GM23338 (cell line): ENCODE measurements around the gene CYB5R4. TPM values are rescaled to one million over a fixed set of nuclear protein-coding genes. Genes with fewer than 3 reads are reported as not detected.

ENCODE experiments used
- ATAC-seq: fragments of 200-7000 bp; cut with Tn5 transposase; 3 replicates; pipeline ENCODE4 v1.9.1; 2020
- DNase-seq: peaks from one replicate; pipeline ENCODE4 v3.0.0-alpha.2; 2015; ENCODE audit warnings: low spot score
- H2AFZ ChIP-seq: fragments of 200-600 bp; sonication (generic); 2 replicates; pipeline ENCODE4 v1.8.0; 2016; ENCODE audit warnings: antibody characterized with exemption, mild to moderate bottlenecking, moderate library complexity
- H3F3A ChIP-seq: fragments of 200-600 bp; sonication (generic); replicated peaks from 2 replicates; pipeline ENCODE4 v1.8.0; 2017; ENCODE audit warnings: antibody characterized with exemption, mixed run types, low read depth
- H3K27ac ChIP-seq: fragments of 200-600 bp; sonication (generic); 2 replicates; pipeline ENCODE4 v1.6.1; 2016; ENCODE audit warnings: low read depth
- H3K27me3 ChIP-seq: fragments of 200-600 bp; sonication (generic); 2 replicates; pipeline ENCODE4 v1.8.0; 2016; ENCODE audit warnings: mild to moderate bottlenecking, mixed run types, moderate library complexity; ENCODE audit not compliant: insufficient read depth
- H3K36me3 ChIP-seq: fragments of 200-600 bp; sonication (generic); 2 replicates; pipeline ENCODE4 v1.8.0; 2016; ENCODE audit warnings: mild to moderate bottlenecking; ENCODE audit not compliant: insufficient read depth
- H3K4me1 ChIP-seq: fragments of 200-600 bp; sonication (generic); 2 replicates; pipeline ENCODE4 v1.8.0; 2016; ENCODE audit warnings: mild to moderate bottlenecking, moderate library complexity; ENCODE audit not compliant: insufficient read depth
- H3K4me2 ChIP-seq: fragments of 200-600 bp; sonication (generic); 2 replicates; pipeline ENCODE4 v1.7.1; 2017; ENCODE audit warnings: mixed run types
- H3K4me3 ChIP-seq: fragments of 200-600 bp; sonication (generic); 2 replicates; pipeline ENCODE4 v1.6.1; 2016; ENCODE audit warnings: mixed run types
- H3K79me2 ChIP-seq: fragments of 200-600 bp; sonication (generic); replicated peaks from 2 replicates; pipeline ENCODE4 v1.8.0; 2017; ENCODE audit warnings: mild to moderate bottlenecking; ENCODE audit not compliant: insufficient read depth
- H3K9me2 ChIP-seq: fragments of 200-600 bp; sonication (generic); 2 replicates; pipeline ENCODE4 v1.8.0; 2017; ENCODE audit not compliant: insufficient read depth
- H4K20me1 ChIP-seq: fragments of 200-600 bp; sonication (generic); replicated peaks from 2 replicates; pipeline ENCODE4 v1.8.0; 2017; ENCODE audit warnings: mild to moderate bottlenecking; ENCODE audit not compliant: insufficient read depth
- H3K27ac Mint-ChIP-seq: 2 replicates; pipeline ENCODE4 v1.8.0; 2020; ENCODE audit warnings: inconsistent platforms, mild to moderate bottlenecking, moderate library complexity, mixed read lengths
- H3K27me3 Mint-ChIP-seq: 3 replicates; pipeline ENCODE4 v1.8.0; 2022; ENCODE audit warnings: low read depth, mild to moderate bottlenecking, moderate library complexity, mixed read lengths, inconsistent platforms; ENCODE audit not compliant: insufficient read depth, poor library complexity
- H3K36me3 Mint-ChIP-seq: 3 replicates; pipeline ENCODE4 v1.8.0; 2021; ENCODE audit warnings: low read depth, mild to moderate bottlenecking, inconsistent platforms, moderate library complexity, mixed read lengths
- H3K4me1 Mint-ChIP-seq: 3 replicates; pipeline ENCODE4 v1.8.0; 2020; ENCODE audit warnings: mild to moderate bottlenecking, inconsistent platforms, mixed read lengths
- H3K4me3 Mint-ChIP-seq: 3 replicates; pipeline ENCODE4 v1.8.0; 2021; ENCODE audit warnings: moderate library complexity, mild to moderate bottlenecking, inconsistent platforms, mixed read lengths
- H3K9me3 Mint-ChIP-seq: 3 replicates; pipeline ENCODE4 v1.8.0; 2020; ENCODE audit warnings: moderate library complexity, mild to moderate bottlenecking, inconsistent platforms, mixed read lengths
- CREB1 ChIP-seq: fragments of 250-450 bp; sonication (Bioruptor Pico); IDR thresholded peaks from 2 replicates; pipeline ENCODE4 v1.5.0; 2020; ENCODE audit warnings: low read depth, mild to moderate bottlenecking, moderate library complexity
- CTCF ChIP-seq, 2 experiments: fragments of 200-600 bp in 1 of 2; sonication (generic) in 1 of 2; conservative IDR thresholded peaks; 2 replicates each; pipeline versions ENCODE4 v1.5.1 to v1.6.1; 2016 to 2017; ENCODE audit warnings: antibody characterized with exemption in 2 of 2, low read depth in 2 of 2, mild to moderate bottlenecking in 2 of 2, moderate library complexity in 1 of 2
- JUNB ChIP-seq: IDR thresholded peaks from one replicate; pipeline ENCODE4 v1.6.1; 2016; ENCODE audit warnings: antibody characterized with exemption; ENCODE audit not compliant: unreplicated experiment
- POLR2AphosphoS5 ChIP-seq: IDR thresholded peaks from 2 replicates; pipeline ENCODE4 v1.6.1; 2016; ENCODE audit warnings: antibody characterized with exemption, low read depth
- STAT1 ChIP-seq: IDR thresholded peaks from one replicate; pipeline ENCODE4 v1.6.1; 2016; ENCODE audit warnings: antibody characterized with exemption; ENCODE audit not compliant: unreplicated experiment
- ZNF331 ChIP-seq: fragments of 250-450 bp; sonication (Bioruptor Pico); IDR thresholded peaks from 2 replicates; pipeline ENCODE4 v1.5.0; 2020; ENCODE audit warnings: low read depth, mild to moderate bottlenecking, moderate library complexity
- polyA plus RNA-seq: library from polyadenylated mRNA; unstranded; fragments of >200 nt; fragmentation: Nextera tagmentation; extraction: Ambion mirVana; gene quantifications from 2 replicates; pipeline ENCODE4 v1.2.1, GENCODE V29; 2016
- total RNA-seq: library from RNA; depleted of rRNA; stranded (reverse); fragments of >200 nt; shearing (Covaris generic); gene quantifications from 2 replicates; pipeline ENCODE4 v1.2.3, GENCODE V29; 2014; rRNA removed

CYB5R4 gene
- total and polyA plus RNA-seq, 2 experiments from 2014 or later = 8.9 to 17.2 TPM

- H3K4me1 ChIP-seq = peaks cover 13% of the 10 kb centered on the region
- no peak overlapping the region for H3K4me2 ChIP-seq
- no peak for ATAC-seq
- H4K20me1 ChIP-seq = no peaks in the 10 kb centered on the region
- H3F3A ChIP-seq = no peaks in the 10 kb centered on the region
- Mint-ChIP-seq H3K27me3 (no peaks in the 10 kb centered on the region), H3K9me3 (no peaks in the 10 kb centered on the region), H3K27ac (no peak overlapping the region), H3K36me3 (no peaks in the 10 kb centered on the region), H3K4me3 (no peak overlapping the region), H3K4me1 (peaks cover 7% of the 10 kb centered on the region)
- no peak for TF ChIP-seq ZNF331
- no peaks in the 10 kb centered on the region for H3K79me2 ChIP-seq
- no peaks in the 10 kb centered on the region for H3K27me3 ChIP-seq
- DNase-seq = no peak
- H3K36me3 ChIP-seq = no peaks in the 10 kb centered on the region
- no peak overlapping the region for H3K4me3 ChIP-seq
- peak overlapping the region; percentile 39 for H2AFZ ChIP-seq
- no peak overlapping the region for H3K27ac ChIP-seq
- no peaks in the 10 kb centered on the region for H3K9me2 ChIP-seq
Measured at GRCh38 chr6:84013354-84013753, 153.9 kb downstream of the CYB5R4 start.

DNA sequence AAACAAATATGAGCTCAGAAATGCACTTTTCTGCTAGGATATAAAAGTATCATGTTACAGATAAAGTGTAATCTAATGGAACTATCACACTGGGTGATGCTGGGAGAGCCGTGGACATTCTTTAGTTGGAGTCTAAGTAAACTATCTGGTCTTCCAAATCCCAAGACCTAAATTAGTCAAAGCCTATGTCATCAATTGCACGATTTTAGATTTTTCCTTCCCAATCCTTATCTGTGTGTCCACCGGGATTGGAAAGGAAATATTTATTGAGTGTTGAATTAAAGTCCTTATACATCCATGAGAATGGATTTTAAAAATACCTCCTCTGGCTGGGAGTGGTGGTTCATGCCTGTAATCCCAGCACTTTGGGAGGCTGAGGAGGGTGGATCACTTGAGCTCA is 154.4 kb downstream of the CYB5R4 start:
- peaks cover 12% of the 10 kb centered on the region for H3K4me1 Mint-ChIP-seq
- no peak overlapping the region for H3K27ac ChIP-seq

GRCh38 chr6:84016029-84016428 is 156.5 kb downstream of the CYB5R4 start:
- H3K79me2 ChIP-seq = no peaks in the 10 kb centered on the region
- peaks cover 13% of the 10 kb centered on the region for H3K4me1 Mint-ChIP-seq
- no peak overlapping the region for H3K27ac Mint-ChIP-seq
- DNase-seq = no peak
- no peak for ATAC-seq
- H4K20me1 ChIP-seq = no peaks in the 10 kb centered on the region
- H3K9me2 ChIP-seq = no peaks in the 10 kb centered on the region
- peaks cover 28% of the 10 kb centered on the region for H3K4me1 ChIP-seq
- no peaks in the 10 kb centered on the region; the same call in 1 of the 3 replicates for H3K9me3 Mint-ChIP-seq
- no peak overlapping the region for H3K27ac ChIP-seq
- H3K27me3 Mint-ChIP-seq = no peaks in the 10 kb centered on the region
- no peaks in the 10 kb centered on the region for H3F3A ChIP-seq
- H3K4me2 ChIP-seq = no peak overlapping the region
- H3K4me3 ChIP-seq = no peak overlapping the region
- no peak overlapping the region for H2AFZ ChIP-seq
- H3K36me3 ChIP-seq = no peaks in the 10 kb centered on the region
- H3K27me3 ChIP-seq = no peaks in the 10 kb centered on the region
- H3K4me3 Mint-ChIP-seq = no peak overlapping the region
- TF ChIP-seq POLR2AphosphoS5 = no peak
- H3K36me3 Mint-ChIP-seq = no peaks in the 10 kb centered on the region

More for the DNA sequence above, 154.4 kb downstream of the CYB5R4 start:
- no peaks in the 10 kb centered on the region for H3K36me3 ChIP-seq
- no peak for DNase-seq
- no peaks in the 10 kb centered on the region for H3K27me3 Mint-ChIP-seq
- TF ChIP-seq JUNB = no peak
- no peak for TF ChIP-seq STAT1
- TF ChIP-seq CTCF (conservative IDR thresholded peaks at IDR 0.05; ENCODE audit: low read depth in 2 of 2) = no peak
- no peak for TF ChIP-seq CREB1 (CRISPR knock-in tag)
- no peak overlapping the region for H3K4me2 ChIP-seq
- no peaks in the 10 kb centered on the region for H3K9me2 ChIP-seq
- H3K27me3 ChIP-seq = no peaks in the 10 kb centered on the region
- no peak overlapping the region for H3K4me3 ChIP-seq
- no peak for ATAC-seq
- no peaks in the 10 kb centered on the region for H3F3A ChIP-seq
- H3K4me3 Mint-ChIP-seq = no peak overlapping the region
- no peaks in the 10 kb centered on the region for H4K20me1 ChIP-seq
- H3K9me3 Mint-ChIP-seq = no peaks in the 10 kb centered on the region
- H3K36me3 Mint-ChIP-seq = no peaks in the 10 kb centered on the region
- H3K27ac Mint-ChIP-seq = no peak overlapping the region
- H3K79me2 ChIP-seq = no peaks in the 10 kb centered on the region
- H3K4me1 ChIP-seq = peaks cover 19% of the 10 kb centered on the region
- no peak overlapping the region for H2AFZ ChIP-seq

Other genes with a start within 250 kb of the CYB5R4 start
- gene SNAP91, start 150.6 kb upstream of the CYB5R4 start, total RNA-seq = 0.83 and 1.5 TPM in 2 replicates
- gene SNAP91, start 150.6 kb upstream of the CYB5R4 start, polyA plus RNA-seq = 1.2 TPM in 2 replicates
- gene RIPPLY2, start 6.3 kb upstream of the CYB5R4 start, total RNA-seq = 3.4 and 5.4 TPM in 2 replicates
- 4.0 and 6.0 TPM in 2 replicates for gene RIPPLY2, start 6.3 kb upstream of the CYB5R4 start, polyA plus RNA-seq
- 10.2 and 13.5 TPM in 2 replicates for gene MRAP2, start 174.1 kb downstream of the CYB5R4 start, total RNA-seq
- 6.1 and 6.8 TPM in 2 replicates for gene MRAP2, start 174.1 kb downstream of the CYB5R4 start, polyA plus RNA-seq